H4 (cell line): Measurements from ENCODE around the gene BSCL2. TPM values are rescaled to one million over a fixed set of nuclear protein-coding genes. Genes with fewer than 3 reads are reported as not detected.
"Not testable (repeated sequence)": the region's sequence is repeated elsewhere in the genome, so short reads cannot be mapped to it uniquely, and the experiment has no call there.

Source experiments
- DNase-seq: peaks from one replicate; pipeline ENCODE4 v3.0.0-alpha.2; 2015; ENCODE audit warnings: low spot score
- total RNA-seq: library from RNA; depleted of rRNA; stranded (reverse); fragments of >200 nt; shearing (Covaris generic); gene quantifications from 2 replicates; pipeline ENCODE4 v1.2.3, GENCODE V29; 2014

BSCL2 gene
- total RNA-seq, 1 experiment from 2014 or later, result 128 TPM

- DNase-seq, result no peak
Observed at GRCh38 chr11:62719302-62719978, 12.2 kb upstream of the BSCL2 start.

GRCh38 chr11:62716816-62717215, 9.6 kb upstream of the BSCL2 start:
- no peak for DNase-seq

- DNase-seq, result no peak
Observed at GRCh38 chr11:62716206-62716605, 9.0 kb upstream of the BSCL2 start.

DNA sequence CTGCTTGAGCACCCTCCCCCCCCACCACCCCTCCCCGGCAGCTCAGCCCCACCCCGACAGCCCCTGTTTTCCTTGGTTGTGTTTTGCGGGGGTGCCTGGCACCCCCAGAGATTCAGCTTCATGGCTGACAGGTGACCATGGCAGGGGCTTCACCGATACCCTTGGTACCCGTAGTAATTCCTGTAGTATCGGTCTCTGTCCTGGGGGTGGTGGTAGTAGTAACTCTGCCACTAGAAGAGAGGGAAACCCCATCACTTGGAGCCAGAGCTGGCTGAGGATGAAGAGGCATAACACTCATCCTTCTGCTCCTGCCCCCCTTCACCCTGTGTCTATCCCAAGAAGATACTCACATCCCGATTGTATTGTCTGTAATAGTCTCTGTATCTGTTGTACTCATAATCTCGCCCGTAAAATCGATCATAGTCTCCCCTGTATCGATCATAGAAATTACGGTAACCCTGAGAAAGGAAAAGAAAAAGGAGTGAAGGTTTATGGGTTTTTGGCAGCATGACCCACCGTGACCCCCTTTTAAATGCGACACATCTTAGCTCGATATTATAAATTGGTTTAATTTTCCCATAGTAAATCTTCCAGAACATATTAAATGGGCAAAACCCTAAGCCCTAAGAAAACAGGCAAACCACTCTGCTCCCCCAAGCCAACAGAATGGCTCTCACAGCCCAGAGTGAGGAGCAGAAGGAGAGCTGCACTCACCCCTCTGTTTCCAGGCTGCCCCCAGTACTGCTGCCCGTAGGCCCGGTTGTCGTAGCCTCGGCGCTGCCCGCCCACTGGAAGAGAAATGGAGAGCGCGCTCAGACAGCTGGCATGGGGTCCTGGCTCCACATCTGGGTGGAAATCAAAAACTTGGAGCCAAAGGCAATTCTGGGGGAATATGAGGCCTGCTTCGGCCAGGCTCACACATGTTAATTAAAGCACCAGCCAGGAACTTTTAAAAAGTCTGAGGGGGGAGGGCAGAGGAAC, 8.2 kb upstream of the BSCL2 start:
- DNase-seq, result no peak

- no peak for DNase-seq
Observed at GRCh38 chr11:62713343-62713742, 6.1 kb upstream of the BSCL2 start.

GRCh38 chr11:62712861-62713260, 5.6 kb upstream of the BSCL2 start:
- DNase-seq, result no peak

DNA sequence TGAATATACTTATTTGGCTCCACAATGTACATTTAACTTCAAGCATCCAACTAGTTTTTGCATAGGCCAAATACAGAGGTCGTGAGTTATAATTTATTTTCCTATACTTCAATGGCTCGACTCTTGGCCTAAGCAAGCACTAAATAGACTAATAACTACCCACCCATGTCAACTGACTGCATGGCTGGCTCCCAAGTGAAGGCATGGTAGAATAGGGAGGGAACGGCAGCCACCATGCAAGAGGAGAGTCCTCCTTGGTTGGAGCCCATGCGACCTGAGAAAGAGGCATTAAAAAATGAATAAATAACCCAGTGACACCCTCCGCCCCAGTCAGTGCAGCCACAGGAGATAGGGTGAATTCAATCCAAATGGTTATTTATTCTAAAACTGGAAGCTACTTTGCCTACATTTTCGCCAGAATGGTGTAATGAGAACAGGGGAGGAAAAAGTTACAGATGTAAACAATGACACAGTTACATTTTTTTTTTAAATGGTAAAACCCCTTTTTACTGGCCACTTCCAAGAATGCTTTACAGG, 5.1 kb upstream of the BSCL2 start:
- no peak for DNase-seq

- no peak for DNase-seq
Observed at GRCh38 chr11:62710001-62710345, 2.7 kb upstream of the BSCL2 start.

- peak; percentile 97 for DNase-seq
Observed at GRCh38 chr11:62709247-62710000, 2.2 kb upstream of the BSCL2 start.

- DNase-seq, result no peak
Observed at GRCh38 chr11:62708793-62709192, 1.6 kb upstream of the BSCL2 start.

GRCh38 chr11:62708392-62708791, 1.2 kb upstream of the BSCL2 start:
- no peak for DNase-seq

GRCh38 chr11:62706850-62707247, 375 bp downstream of the BSCL2 start:
- DNase-seq, result no peak

GRCh38 chr11:62705880-62706849, 1.1 kb downstream of the BSCL2 start:
- DNase-seq, result peak; percentile 86

DNA sequence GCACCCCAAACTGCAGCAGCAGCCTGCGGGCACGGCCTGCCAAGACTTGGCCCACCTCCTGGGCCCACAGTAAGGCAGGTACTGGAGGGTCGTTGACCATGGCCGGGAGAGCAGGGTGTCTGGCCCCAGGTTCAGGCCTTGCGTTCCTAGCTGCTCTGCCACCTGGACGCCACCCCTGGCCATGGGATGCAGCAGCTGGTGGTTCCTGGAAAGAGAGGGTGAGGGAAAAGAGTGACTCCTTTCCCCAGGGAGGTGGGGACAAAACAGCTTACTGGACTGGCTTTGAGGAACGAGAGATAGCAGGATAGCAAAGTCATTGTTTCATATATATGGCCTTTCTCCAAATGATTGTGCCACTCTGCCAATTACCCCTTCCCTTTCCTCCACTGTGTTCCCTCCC, 1.8 kb downstream of the BSCL2 start:
- DNase-seq, result peak; percentile 28

DNA sequence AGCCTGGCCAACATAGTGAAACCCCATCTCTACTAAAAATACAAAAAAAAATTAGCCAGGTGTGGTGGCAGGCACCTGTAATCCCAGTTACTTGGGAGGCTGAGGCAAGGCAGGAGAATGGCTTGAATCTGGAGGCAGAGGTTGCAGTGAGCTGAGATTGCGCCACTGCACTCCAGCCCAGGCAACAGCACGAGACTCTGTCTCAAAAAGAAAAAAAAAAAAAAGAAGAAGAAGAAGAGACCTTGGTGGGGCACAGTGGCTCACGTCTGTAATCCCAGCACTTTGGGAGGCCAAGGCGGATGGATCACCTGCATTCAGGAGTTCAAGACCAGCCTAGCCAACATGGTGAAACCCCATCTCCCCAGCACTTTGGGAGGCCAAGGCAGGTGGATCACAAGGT, 3.3 kb downstream of the BSCL2 start:
- DNase-seq, result not testable (repeated sequence)

GRCh38 chr11:62702246-62702645, 5.0 kb downstream of the BSCL2 start:
- DNase-seq, result no peak

DNA sequence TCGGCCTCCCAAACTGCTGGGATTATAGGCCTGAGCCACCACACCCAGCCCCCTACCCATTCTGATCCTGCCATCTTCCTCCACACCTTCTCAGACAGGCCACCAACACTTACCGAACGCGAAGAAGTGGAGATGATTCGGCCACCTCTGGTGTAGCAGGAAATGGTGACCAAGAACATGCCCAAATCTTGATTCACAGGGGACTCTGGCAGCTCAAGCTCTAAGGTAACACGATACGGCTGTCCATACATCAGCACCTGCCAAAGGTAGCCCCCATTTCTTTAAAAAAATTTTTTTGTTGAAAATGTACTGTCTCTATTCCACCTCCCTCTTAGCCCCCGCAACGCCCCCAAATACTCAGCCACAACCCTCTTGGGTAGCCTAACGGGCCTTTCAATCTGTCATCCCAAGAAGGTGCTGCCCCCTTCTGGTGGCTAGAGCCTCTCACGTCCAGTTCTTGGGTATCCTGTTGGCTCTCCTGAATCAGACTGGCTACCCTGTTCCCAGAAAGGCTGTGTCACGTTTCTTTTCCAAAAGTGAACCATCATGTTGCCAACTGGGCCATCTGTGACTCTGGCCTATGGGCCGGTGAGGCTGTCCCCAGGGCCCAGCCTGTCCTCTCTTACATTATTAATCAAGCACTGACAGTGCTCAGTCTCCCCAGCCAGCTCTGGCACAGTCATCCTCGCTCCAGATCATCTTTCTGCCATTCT, 12.6 kb downstream of the BSCL2 start:
- DNase-seq, result peak; percentile 70

GRCh38 chr11:62693624-62694023, 13.6 kb downstream of the BSCL2 start:
- not testable (repeated sequence) for DNase-seq

DNA sequence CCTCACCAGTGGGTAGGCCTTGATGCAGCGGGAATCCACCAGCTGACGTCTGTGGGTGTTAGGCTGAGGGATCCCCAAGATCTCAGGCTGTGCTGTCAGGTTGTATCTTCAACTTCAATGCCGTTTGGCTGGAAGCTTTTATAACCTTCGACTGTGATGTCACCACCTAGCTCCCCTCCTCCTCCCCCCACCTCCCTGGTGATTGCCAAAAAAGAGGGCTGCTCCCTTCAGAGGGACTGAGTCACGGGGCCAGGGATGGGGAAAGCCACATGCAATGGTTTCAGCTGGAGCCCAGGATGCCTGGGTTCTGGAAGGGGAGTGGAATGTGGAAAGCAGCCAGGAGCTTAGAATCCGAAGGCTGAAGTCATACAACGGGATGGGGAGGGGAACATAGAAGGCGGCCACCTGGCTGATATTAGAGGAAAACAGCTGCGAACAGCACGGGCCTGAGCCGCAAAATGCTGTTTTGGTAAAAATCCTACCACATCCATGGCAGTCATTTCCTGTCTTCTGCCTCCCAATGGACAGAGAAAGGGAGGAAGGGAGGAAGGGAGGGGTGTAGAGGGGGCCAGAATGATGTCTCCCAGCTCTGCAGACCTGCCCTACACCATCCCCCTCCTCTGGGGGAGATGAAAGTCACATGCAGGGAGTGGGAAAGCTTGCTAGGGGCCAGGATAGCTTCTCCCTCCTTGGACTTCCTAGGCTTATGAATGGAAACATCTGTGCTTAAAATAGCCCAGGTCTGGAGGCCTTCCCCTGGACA, 17.6 kb downstream of the BSCL2 start, which contains the start of gene LRRN4CL:
Gene LRRN4CL, minus strand, starts transcription at position 110 of the 763 bp plus-strand sequence. CDS start 1,022 bp downstream, outside the sequence.
- DNase-seq, result no peak
